Measurements from ENCODE around the gene NINJ1. TPM values are rescaled to one million over a fixed set of nuclear protein-coding genes. Genes with fewer than 3 reads are reported as not detected.

NINJ1 gene
- total and polyA plus RNA-seq, 2 donors (not counting 3 experiments of a cell fraction or from before 2014, with no cell fraction given), result 31.5 to 57.7 TPM

GRCh38 chr9:93122721-93123221 lies 11.3 kb downstream of the NINJ1 start:
- intact Hi-C loops (cut with micrococcal nuclease) (no loop called here), dilution Hi-C loops (cut with MboI; ENCODE audit: extremely low pct_ligation_motif_present, low sequenced_read_pairs) (no loop called here)
- H3K9me3 ChIP-seq (replicated peaks; ENCODE audit: control insufficient read depth, insufficient read depth, low read length), result no peaks in the 10 kb centered on the region
- ChIA-PET POLR2A (no interaction called here), CTCF (interaction anchor here (1.0 to 1.2 kb wide), 2 partner anchors 11 to 14 kb away, joined by 3 to 4 read pairs; partner anchors contain the start of gene NINJ1)
- no TSS peak for BruUV-seq (replicated peaks)
- no peak overlapping the region for H2AFZ ChIP-seq (ENCODE audit: low read depth, low read length)
- peaks cover 22% of the 10 kb centered on the region for H3K4me1 ChIP-seq (ENCODE audit: control insufficient read depth, extremely low read depth, insufficient read depth, low read length)
- H4K20me1 ChIP-seq (replicated peaks; ENCODE audit: control insufficient read depth, extremely low read depth, insufficient read depth, low read length), result no peaks in the 10 kb centered on the region
- H3K79me2 ChIP-seq (ENCODE audit: control insufficient read depth, insufficient read depth, low read length), result no peaks in the 10 kb centered on the region
- FAIRE-seq, result no peak
- H3K9me1 ChIP-seq (replicated peaks; ENCODE audit: control insufficient read depth, extremely low read depth, insufficient read depth, low read length), result no peaks in the 10 kb centered on the region
- no peak overlapping the region for H3K27ac ChIP-seq (ENCODE audit: insufficient read depth, low read depth, low read length)
- DNase-seq (ENCODE audit: low read depth, low spot score), result no peak
- H3K9ac ChIP-seq (replicated peaks; ENCODE audit: extremely low read depth, insufficient read depth, low read length), result no peak overlapping the region
- no peak for TF ChIP-seq EZH2 (IDR thresholded peaks at IDR 0.05; ENCODE audit: borderline replicate concordance, low read depth, low read length, severe bottlenecking)
- no peak for TF ChIP-seq POLR2AphosphoS5 (IDR thresholded peaks at IDR 0.05; ENCODE audit: insufficient read depth, low read depth, low read length)
- TF ChIP-seq JUN (IDR thresholded peaks at IDR 0.05; ENCODE audit: borderline replicate concordance, insufficient read depth, insufficient read length, low read depth), result no peak
- no peak for TF ChIP-seq POLR2A (IDR thresholded peaks at IDR 0.05; ENCODE audit: low read depth, low read length)
- TF ChIP-seq GATA2 (IDR thresholded peaks at IDR 0.05; ENCODE audit: insufficient read depth, insufficient read length, low read depth, low read length), result no peak
- TF ChIP-seq FOS (IDR thresholded peaks at IDR 0.05; ENCODE audit: borderline replicate concordance, insufficient read depth, low read length), result no peak
- TF ChIP-seq MAX (IDR thresholded peaks at IDR 0.05; ENCODE audit: insufficient read depth, insufficient read length), result no peak
- no peak for TF ChIP-seq MYC (IDR thresholded peaks at IDR 0.05; ENCODE audit: low read depth, low read length)
- TF ChIP-seq, protein P1, sequence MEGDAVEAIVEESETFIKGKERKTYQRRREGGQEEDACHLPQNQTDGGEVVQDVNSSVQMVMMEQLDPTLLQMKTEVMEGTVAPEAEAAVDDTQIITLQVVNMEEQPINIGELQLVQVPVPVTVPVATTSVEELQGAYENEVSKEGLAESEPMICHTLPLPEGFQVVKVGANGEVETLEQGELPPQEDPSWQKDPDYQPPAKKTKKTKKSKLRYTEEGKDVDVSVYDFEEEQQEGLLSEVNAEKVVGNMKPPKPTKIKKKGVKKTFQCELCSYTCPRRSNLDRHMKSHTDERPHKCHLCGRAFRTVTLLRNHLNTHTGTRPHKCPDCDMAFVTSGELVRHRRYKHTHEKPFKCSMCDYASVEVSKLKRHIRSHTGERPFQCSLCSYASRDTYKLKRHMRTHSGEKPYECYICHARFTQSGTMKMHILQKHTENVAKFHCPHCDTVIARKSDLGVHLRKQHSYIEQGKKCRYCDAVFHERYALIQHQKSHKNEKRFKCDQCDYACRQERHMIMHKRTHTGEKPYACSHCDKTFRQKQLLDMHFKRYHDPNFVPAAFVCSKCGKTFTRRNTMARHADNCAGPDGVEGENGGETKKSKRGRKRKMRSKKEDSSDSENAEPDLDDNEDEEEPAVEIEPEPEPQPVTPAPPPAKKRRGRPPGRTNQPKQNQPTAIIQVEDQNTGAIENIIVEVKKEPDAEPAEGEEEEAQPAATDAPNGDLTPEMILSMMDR (IDR thresholded peaks at IDR 0.05; ENCODE audit: extremely low read depth in 1 of 2, insufficient read depth in 1 of 2, low read depth in 1 of 2, low read length in 2 of 2), result no peak
- H3K4me3 ChIP-seq (replicated peaks in 1 of 3; ENCODE audit: insufficient read depth in 1 of 3, low read depth in 1 of 3, low read length in 3 of 3), result no peak overlapping the region
- no peak overlapping the region for H3K4me2 ChIP-seq (ENCODE audit: insufficient read depth, low read length)
- H3K27me3 ChIP-seq (ENCODE audit: control insufficient read depth in 2 of 2, insufficient read depth in 2 of 2, low read length in 2 of 2), result no peaks in the 10 kb centered on the region
- H3K36me3 ChIP-seq (ENCODE audit: control insufficient read depth in 2 of 2, extremely low read depth in 1 of 2, insufficient read depth in 2 of 2, low read length in 2 of 2), result peaks cover 0 to 15% of the 10 kb centered on the region in 2 experiments
